Measurements from ENCODE around the gene WDFY4. TPM values are rescaled to one million over a fixed set of nuclear protein-coding genes. Genes with fewer than 3 reads are reported as not detected.

Gene WDFY4
- total RNA-seq, 1 donor = not detected

- no peak overlapping the region for H3K4me3 ChIP-seq (ENCODE audit: low read depth, low read length)
- DNase-seq (ENCODE audit: low read depth) = no peak
- TF ChIP-seq, protein P1, sequence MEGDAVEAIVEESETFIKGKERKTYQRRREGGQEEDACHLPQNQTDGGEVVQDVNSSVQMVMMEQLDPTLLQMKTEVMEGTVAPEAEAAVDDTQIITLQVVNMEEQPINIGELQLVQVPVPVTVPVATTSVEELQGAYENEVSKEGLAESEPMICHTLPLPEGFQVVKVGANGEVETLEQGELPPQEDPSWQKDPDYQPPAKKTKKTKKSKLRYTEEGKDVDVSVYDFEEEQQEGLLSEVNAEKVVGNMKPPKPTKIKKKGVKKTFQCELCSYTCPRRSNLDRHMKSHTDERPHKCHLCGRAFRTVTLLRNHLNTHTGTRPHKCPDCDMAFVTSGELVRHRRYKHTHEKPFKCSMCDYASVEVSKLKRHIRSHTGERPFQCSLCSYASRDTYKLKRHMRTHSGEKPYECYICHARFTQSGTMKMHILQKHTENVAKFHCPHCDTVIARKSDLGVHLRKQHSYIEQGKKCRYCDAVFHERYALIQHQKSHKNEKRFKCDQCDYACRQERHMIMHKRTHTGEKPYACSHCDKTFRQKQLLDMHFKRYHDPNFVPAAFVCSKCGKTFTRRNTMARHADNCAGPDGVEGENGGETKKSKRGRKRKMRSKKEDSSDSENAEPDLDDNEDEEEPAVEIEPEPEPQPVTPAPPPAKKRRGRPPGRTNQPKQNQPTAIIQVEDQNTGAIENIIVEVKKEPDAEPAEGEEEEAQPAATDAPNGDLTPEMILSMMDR (IDR thresholded peaks at IDR 0.05; ENCODE audit: insufficient read depth, low read length) = no peak
Measured at GRCh38 chr10:48903151-48903550, 218.5 kb downstream of the WDFY4 start.

DNA sequence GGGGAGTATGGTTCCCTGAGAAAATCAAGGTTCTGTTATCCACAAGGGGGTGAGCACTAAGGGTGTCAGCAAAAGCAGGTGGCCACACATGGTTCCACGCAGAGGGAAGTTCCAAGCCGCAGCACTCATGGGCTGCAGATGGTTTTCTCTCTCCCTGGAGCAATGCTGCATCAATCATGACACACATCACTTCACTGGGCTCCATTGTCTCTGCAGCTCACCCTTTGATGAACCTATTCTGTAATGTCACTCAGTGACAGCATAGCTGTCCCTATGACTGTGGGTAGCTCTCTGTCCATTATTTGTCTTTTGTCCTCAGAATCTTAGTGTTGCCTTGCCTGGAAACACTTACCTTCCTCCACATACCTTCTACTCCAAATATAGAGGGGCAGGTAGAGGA, 220.2 kb downstream of the WDFY4 start:
- TF ChIP-seq, protein P1 (IDR thresholded peaks at IDR 0.05; ENCODE audit: insufficient read depth, low read length) = no peak
- no peak for DNase-seq (ENCODE audit: low read depth)
- no peak overlapping the region for H3K4me3 ChIP-seq (ENCODE audit: low read depth, low read length)

DNA sequence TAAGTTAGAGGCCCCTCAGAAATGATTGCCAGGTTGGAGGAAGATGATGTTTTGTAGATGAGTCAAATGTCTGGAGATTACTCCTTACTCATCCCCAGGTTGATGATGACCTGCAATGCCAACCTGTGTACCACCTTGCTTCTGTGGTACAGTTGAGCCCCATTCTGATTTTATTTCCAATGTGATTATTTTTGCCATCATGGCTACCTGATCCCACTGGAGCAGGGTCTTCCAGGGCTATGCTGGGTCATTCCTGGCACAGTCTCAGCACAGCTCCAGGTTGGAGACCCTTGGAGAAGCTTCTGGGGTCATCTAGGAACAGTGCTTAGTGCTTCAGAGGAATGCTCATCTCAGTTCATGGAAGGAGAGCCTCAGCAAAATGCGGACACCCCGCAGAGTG, 220.6 kb downstream of the WDFY4 start:
- TF ChIP-seq, protein P1 (IDR thresholded peaks at IDR 0.05; ENCODE audit: insufficient read depth, low read length) = no peak

DNA sequence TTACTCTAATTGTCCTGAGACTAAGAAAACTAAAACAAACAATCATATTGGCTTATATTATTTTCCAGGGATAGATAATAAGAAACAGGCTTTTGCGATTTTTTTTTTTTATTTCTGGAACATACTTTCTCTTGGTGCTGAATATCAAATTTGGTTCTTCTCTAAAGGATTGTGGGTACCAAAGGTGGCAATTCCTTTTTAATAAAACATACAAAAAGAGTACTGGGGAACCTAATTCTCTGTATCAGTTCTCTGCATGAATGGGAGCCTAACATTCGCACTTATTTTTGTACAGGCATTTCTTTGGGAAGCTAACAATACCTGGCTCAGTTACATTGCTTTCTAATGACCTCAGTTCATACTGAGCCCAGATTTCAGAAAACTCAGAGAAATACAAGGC, 222.2 kb downstream of the WDFY4 start:
- DNase-seq (ENCODE audit: low read depth) = no peak
- TF ChIP-seq, protein P1 (IDR thresholded peaks at IDR 0.05; ENCODE audit: insufficient read depth, low read length) = no peak
- no peak overlapping the region for H3K4me3 ChIP-seq (ENCODE audit: low read depth, low read length)

More for the DNA sequence above, 220.6 kb downstream of the WDFY4 start:
- no peak overlapping the region for H3K4me3 ChIP-seq (ENCODE audit: low read depth, low read length)
- no peak for DNase-seq (ENCODE audit: low read depth)

DNA sequence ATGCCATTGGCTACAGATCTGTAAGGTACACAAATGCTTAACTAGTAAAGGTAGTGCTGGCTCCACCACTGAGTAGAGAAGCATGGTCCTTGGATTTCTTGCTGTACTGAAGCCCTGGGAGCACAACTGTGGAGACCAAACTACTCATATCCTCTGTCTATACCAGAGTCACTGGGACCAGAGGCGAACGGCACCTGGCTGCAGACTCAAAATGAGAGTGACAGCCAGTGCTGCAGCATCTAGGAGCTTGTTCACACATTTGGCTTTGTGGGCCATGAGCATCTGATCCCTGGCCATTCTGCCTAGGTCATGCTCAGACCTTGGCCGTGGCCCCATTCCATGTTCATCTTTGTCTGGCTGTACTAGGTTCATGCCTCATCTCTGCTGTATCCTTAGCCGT, 223.1 kb downstream of the WDFY4 start:
- no peak for DNase-seq (ENCODE audit: low read depth)
- TF ChIP-seq, protein P1 (IDR thresholded peaks at IDR 0.05; ENCODE audit: insufficient read depth, low read length) = no peak
- no peak overlapping the region for H3K4me3 ChIP-seq (ENCODE audit: low read depth, low read length)

DNA sequence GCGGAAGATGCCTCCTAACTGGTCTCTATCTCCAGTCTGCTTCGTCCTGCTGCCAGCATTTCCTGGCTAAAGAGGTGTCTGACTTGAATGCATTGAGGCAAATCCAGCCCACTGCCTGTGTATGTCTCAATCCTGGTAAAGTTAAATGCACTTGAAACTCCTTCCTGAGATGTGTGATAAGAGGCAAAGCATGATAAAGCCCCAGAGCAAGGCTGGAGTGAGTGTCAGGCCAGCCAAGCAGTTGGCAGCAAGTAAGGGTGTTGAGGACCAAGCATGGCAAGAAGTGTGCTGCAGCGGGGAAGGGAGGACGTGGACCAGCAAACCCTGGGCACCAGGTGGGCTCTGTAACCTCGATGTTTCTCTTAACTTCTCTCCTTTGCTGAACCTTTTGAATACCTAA, 225.9 kb downstream of the WDFY4 start:
- no peak overlapping the region for H3K4me3 ChIP-seq (ENCODE audit: low read depth, low read length)
- TF ChIP-seq, protein P1 (IDR thresholded peaks at IDR 0.05; ENCODE audit: insufficient read depth, low read length) = no peak
- no peak for DNase-seq (ENCODE audit: low read depth)

GRCh38 chr10:48913674-48914073, 229.0 kb downstream of the WDFY4 start:
- no peak overlapping the region for H3K4me3 ChIP-seq (ENCODE audit: low read depth, low read length)
- TF ChIP-seq, protein P1 (IDR thresholded peaks at IDR 0.05; ENCODE audit: insufficient read depth, low read length) = no peak
- DNase-seq (ENCODE audit: low read depth) = no peak

Measured in fibroblast of the aortic adventitia (primary cell).